ENCODE results near the gene CA5B.
"Not testable (repeated sequence)": the region's sequence is repeated elsewhere in the genome, so short reads cannot be mapped to it uniquely, and the experiment has no call there.

The CA5B gene

GRCh38 chrX:15814771-15815365 is 76.8 kb downstream of the CA5B start:
- DNase-seq (ENCODE audit: low read depth), result no peak

GRCh38 chrX:15815779-15816437 is 77.8 kb downstream of the CA5B start:
- peak; percentile 4 for DNase-seq (ENCODE audit: low read depth)

GRCh38 chrX:15816438-15816809 is 78.4 kb downstream of the CA5B start:
- no peak for DNase-seq (ENCODE audit: low read depth)

GRCh38 chrX:15816886-15817285 is 78.8 kb downstream of the CA5B start:
- no peak for DNase-seq (ENCODE audit: low read depth)

GRCh38 chrX:15820106-15821073 is 82.3 kb downstream of the CA5B start:
- DNase-seq (ENCODE audit: low read depth), result no peak

DNA sequence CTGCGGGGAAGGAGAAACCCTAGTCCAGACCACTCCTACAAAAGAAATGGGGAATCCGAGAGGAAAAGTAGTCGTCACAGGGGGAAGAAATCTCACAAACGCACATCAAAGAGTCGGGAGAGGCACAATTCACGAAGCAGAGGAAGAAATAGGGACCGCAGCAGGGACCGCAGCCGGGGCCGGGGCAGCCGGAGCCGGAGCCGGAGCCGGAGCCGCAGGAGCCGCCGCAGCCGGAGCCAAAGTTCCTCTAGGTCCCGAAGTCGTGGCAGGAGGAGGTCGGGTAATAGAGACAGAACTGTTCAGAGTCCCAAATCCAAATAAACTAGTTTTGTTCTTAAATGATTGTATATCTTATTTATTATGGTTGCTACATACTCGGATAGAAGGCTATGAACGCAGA is 84.9 kb downstream of the CA5B start:
- DNase-seq (ENCODE audit: low read depth), result no peak

- DNase-seq (ENCODE audit: low read depth), result no peak
Measured at GRCh38 chrX:15825936-15826335, 87.9 kb downstream of the CA5B start.

GRCh38 chrX:15829217-15829616 is 91.1 kb downstream of the CA5B start:
- no peak for DNase-seq (ENCODE audit: low read depth)

GRCh38 chrX:15831347-15831746 is 93.3 kb downstream of the CA5B start:
- DNase-seq (ENCODE audit: low read depth), result not testable (repeated sequence)

- no peak for DNase-seq (ENCODE audit: low read depth)
Measured at GRCh38 chrX:15834053-15834452, 96.0 kb downstream of the CA5B start.

- DNase-seq (ENCODE audit: low read depth), result no peak
Measured at GRCh38 chrX:15834827-15835595, 96.9 kb downstream of the CA5B start.

Measured in fibroblast of the conjunctiva (primary cell).